OCI-LY7 (cell line): Measurements from ENCODE around the gene ACAP1. TPM values are rescaled to one million over a fixed set of nuclear protein-coding genes. Genes with fewer than 3 reads are reported as not detected.

Source experiments
- BruUV-seq: library from RNA; stranded (reverse); fragments of 400-500 nt; replicated peaks from 2 replicates; lab custom pipeline; 2021; lab: Mats Ljungman, UMichigan
- CTCF ChIA-PET: fragments of 300-600 bp; sonication (Branson Sonifier 250); formaldehyde crosslinking; loops from one replicate; lab custom pipeline; 2022; ENCODE audit warnings: antibody characterized with exemption; ENCODE audit not compliant: unreplicated experiment; lab: Charles Lee
- POLR2A ChIA-PET: fragments of 300-600 bp; sonication (Branson Sonifier 250); formaldehyde crosslinking; loops from one replicate; lab custom pipeline; 2022; ENCODE audit warnings: antibody characterized with exemption; lab: Charles Lee
- DNase-seq: peaks from one replicate; pipeline ENCODE4 v3.0.0-alpha.2; 2015; ENCODE audit warnings: low spot score
- H2AFZ ChIP-seq: fragments of 200-600 bp; sonication (generic), shearing (Covaris generic); 2 replicates; pipeline ENCODE4 v1.6.1; 2014; ENCODE audit warnings: mild to moderate bottlenecking, antibody characterized with exemption, low read length, moderate library complexity
- H3K27ac ChIP-seq: fragments of 200-600 bp; sonication (generic); 2 replicates; pipeline ENCODE4 v1.5.1; 2014; ENCODE audit warnings: mixed run types, low read depth, mild to moderate bottlenecking, moderate library complexity, low read length, inconsistent platforms; ENCODE audit not compliant: poor library complexity, severe bottlenecking
- H3K36me3 ChIP-seq: fragments of 200-600 bp; sonication (generic); 2 replicates; pipeline ENCODE4 v1.6.1; 2014; ENCODE audit warnings: mild to moderate bottlenecking, antibody characterized with exemption, low read length, moderate library complexity, mixed read lengths; ENCODE audit not compliant: insufficient read depth
- H3K4me1 ChIP-seq: fragments of 200-600 bp; sonication (generic); 2 replicates; pipeline ENCODE4 v1.5.1; 2014; ENCODE audit warnings: mild to moderate bottlenecking, low read length; ENCODE audit not compliant: insufficient read depth, poor library complexity, severe bottlenecking
- H3K4me2 ChIP-seq: fragments of 200-600 bp; sonication (generic); 2 replicates; pipeline ENCODE4 v1.6.1; 2014; ENCODE audit warnings: mild to moderate bottlenecking, low read length
- H3K4me3 ChIP-seq: fragments of 200-600 bp; sonication (generic); 2 replicates; pipeline ENCODE4 v1.5.1; 2014; ENCODE audit warnings: mild to moderate bottlenecking, low read depth, low read length; ENCODE audit not compliant: poor library complexity, severe bottlenecking
- H3K79me2 ChIP-seq: fragments of 200-600 bp; sonication (generic); 2 replicates; pipeline ENCODE4 v1.6.1; 2016; ENCODE audit warnings: low read depth, mild to moderate bottlenecking, low read length, moderate library complexity, mixed read lengths; ENCODE audit not compliant: insufficient read depth
- H3K9me2 ChIP-seq: fragments of 200-600 bp; sonication (generic); 2 replicates; pipeline ENCODE4 v1.6.1; 2016; ENCODE audit warnings: mild to moderate bottlenecking, low read length, mixed read lengths; ENCODE audit not compliant: insufficient read depth
- H3K9me3 ChIP-seq: fragments of 200-600 bp; sonication (generic); 2 replicates; pipeline ENCODE4 v1.6.1; 2014; ENCODE audit warnings: mild to moderate bottlenecking, mixed run types, low read length, mixed read lengths
- H4K20me1 ChIP-seq: fragments of 200-600 bp; sonication (generic); 2 replicates; pipeline ENCODE4 v1.6.1; 2014; ENCODE audit warnings: mild to moderate bottlenecking, antibody characterized with exemption, low read length, moderate library complexity, mixed read lengths; ENCODE audit not compliant: insufficient read depth
- EZH2phosphoT487 ChIP-seq: fragments of 200-600 bp; sonication (generic); IDR thresholded peaks from 2 replicates; pipeline ENCODE4 v1.6.1; 2018; ENCODE audit warnings: low read depth, borderline replicate concordance, mild to moderate bottlenecking, mixed run types, antibody characterized with exemption, low read length, moderate library complexity, mixed read lengths
- intact Hi-C: fragments of 100-400 bp; cut with micrococcal nuclease; formaldehyde crosslinking; loops from one replicate; pipeline ENCODE4 v1.10.0; 2022; ENCODE audit not compliant: unreplicated experiment
- total RNA-seq, 2 experiments: library from RNA; depleted of rRNA in 1 of 2; stranded (reverse); fragments of >200 nt in 1 of 2; shearing (Covaris generic) in 1 of 2; gene quantifications; 2 replicates each; pipeline ENCODE4 v1.2.3, GENCODE V29; 2014 to 2022
- TF ChIP-seq, protein P1 (sequence below): fragments of 200-600 bp; sonication (generic); conservative IDR thresholded peaks from 2 replicates; pipeline ENCODE4 v1.5.1; 2014; ENCODE audit warnings: mild to moderate bottlenecking, antibody characterized with exemption, low read length, moderate library complexity, mixed read lengths

The ACAP1 gene
- total RNA-seq, 2 experiments from 2014 or later, result 117 to 259 TPM

DNA sequence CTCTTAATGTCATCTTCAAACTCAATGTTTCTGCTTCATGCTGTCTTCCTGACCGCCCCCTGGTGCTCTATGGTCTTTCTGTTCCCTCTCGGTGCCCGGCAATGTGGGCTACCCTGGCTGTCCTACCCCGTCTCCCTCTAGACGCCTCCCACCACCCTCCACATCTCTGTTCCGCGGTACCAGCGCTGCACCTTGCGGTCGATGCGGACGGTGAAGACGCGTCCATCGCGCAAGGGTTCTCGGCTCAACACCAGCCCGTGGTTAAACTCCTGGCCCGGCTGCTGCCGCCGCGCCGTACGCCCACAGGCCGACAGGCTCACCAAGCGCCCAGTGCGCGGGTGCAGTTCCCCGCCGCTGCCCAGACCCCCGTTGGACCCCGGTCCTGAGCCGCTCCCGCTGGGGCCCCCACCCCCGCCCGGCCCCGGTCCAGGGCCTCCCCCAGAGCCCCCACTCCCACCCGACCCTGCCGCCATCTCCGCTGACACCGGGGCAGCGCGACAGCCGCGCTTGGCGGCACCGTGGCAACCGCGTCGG lies 7.4 kb upstream of the ACAP1 start, which contains the start of gene NEURL4:
Gene NEURL4 (minus strand): TSS at position 496 of the 534 bp plus-strand sequence. CDS start 23 bp downstream, at position 473.
- peak within 1 kb of the TSS; percentile 38; the same call in 1 of the 2 replicates for H2AFZ ChIP-seq
- H3K4me2 ChIP-seq, result peak within 1 kb of the TSS; percentile 98
- peak; percentile 46 for DNase-seq
- ChIA-PET POLR2A (interaction anchor here (0.6 to 2.0 kb wide), 11 partner anchors 8 to 157 kb away, joined by 3 to 12 read pairs (median 4); partner anchors contain the start of gene ACAP1), CTCF (interaction anchor here (0.9 to 1.2 kb wide), 2 partner anchors 9 to 16 kb away, joined by 4 read pairs; no protein-coding TSS in a partner anchor)
- H3K36me3 ChIP-seq, result peaks cover 30% of the 10 kb centered on the region
- peaks cover 19% of the 10 kb centered on the region; the same call in 1 of the 2 replicates for H3K79me2 ChIP-seq
- no peaks in the 10 kb centered on the region for H3K9me2 ChIP-seq
- no TSS peak for BruUV-seq
- H3K27ac ChIP-seq, result peak within 1 kb of the TSS; percentile 96
- intact Hi-C loops, result loop anchor here (1.0 to 2.0 kb wide), 3 partner anchors 22 to 78 kb away; partner anchors contain the start of genes CTDNEP1 and EIF5A
- peak within 1 kb of the TSS; percentile 82 for H3K4me3 ChIP-seq
- no peaks in the 10 kb centered on the region for H4K20me1 ChIP-seq
- TF ChIP-seq, protein P1, sequence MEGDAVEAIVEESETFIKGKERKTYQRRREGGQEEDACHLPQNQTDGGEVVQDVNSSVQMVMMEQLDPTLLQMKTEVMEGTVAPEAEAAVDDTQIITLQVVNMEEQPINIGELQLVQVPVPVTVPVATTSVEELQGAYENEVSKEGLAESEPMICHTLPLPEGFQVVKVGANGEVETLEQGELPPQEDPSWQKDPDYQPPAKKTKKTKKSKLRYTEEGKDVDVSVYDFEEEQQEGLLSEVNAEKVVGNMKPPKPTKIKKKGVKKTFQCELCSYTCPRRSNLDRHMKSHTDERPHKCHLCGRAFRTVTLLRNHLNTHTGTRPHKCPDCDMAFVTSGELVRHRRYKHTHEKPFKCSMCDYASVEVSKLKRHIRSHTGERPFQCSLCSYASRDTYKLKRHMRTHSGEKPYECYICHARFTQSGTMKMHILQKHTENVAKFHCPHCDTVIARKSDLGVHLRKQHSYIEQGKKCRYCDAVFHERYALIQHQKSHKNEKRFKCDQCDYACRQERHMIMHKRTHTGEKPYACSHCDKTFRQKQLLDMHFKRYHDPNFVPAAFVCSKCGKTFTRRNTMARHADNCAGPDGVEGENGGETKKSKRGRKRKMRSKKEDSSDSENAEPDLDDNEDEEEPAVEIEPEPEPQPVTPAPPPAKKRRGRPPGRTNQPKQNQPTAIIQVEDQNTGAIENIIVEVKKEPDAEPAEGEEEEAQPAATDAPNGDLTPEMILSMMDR, result peak; percentile 37
- no peak for TF ChIP-seq EZH2phosphoT487
- peaks cover 42% of the 10 kb centered on the region for H3K4me1 ChIP-seq
- no peaks in the 10 kb centered on the region for H3K9me3 ChIP-seq

DNA sequence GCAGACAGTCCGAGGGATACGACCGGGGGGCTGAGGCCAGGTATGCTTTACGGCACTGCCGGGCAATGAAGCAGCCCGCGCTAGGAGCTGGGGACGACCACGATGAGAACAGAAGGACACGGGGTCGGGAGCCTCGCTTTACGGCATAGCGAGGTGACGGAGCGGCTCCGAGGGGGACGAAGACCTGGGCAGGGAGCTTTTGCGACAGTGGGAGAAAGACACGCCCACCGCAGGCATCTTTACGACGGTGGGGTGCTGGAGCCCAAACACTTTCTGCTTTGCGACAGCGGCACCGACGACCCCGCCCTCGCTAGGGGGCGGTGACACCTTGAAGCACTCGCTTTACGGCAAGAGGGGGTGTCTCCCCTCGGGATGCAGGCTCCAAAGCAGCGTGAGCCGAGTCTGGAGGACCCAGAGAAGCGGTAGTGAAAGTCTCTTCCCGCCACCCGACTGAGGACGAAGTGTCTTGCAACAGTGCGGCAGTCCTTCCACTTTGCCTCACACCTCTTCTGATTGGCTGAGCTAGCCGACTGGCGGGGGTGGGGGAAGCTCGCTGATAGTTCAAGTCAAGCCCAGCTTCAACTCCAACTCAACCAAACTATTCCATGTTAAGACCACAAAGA lies 6.8 kb upstream of the ACAP1 start:
- POLR2A ChIA-PET, result interaction anchor here (0.5 to 2.8 kb wide), 16 partner anchors 8 to 1755 kb away, joined by 3 to 12 read pairs (median 4); partner anchors contain the start of genes GPS2 and TMEM256
- H3K4me3 ChIP-seq, result peak overlapping the region; percentile 82
- peak overlapping the region; percentile 98 for H3K4me2 ChIP-seq
- no TSS peak for BruUV-seq
- peaks cover 42% of the 10 kb centered on the region for H3K4me1 ChIP-seq
- no peaks in the 10 kb centered on the region for H3K9me2 ChIP-seq
- CTCF ChIA-PET, result interaction anchor here (0.8 to 1.6 kb wide), 5 partner anchors 8 to 107 kb away, joined by 3 to 6 read pairs (median 4); partner anchors contain the start of gene TMEM102
- H3K79me2 ChIP-seq, result peaks cover 19% of the 10 kb centered on the region; the same call in 1 of the 2 replicates
- peak overlapping the region; percentile 38; the same call in 1 of the 2 replicates for H2AFZ ChIP-seq
- no peak for TF ChIP-seq EZH2phosphoT487
- TF ChIP-seq, protein P1, result no peak
- DNase-seq, result peak; percentile 100
- no peaks in the 10 kb centered on the region for H3K9me3 ChIP-seq
- peaks cover 24% of the 10 kb centered on the region for H3K36me3 ChIP-seq
- intact Hi-C loops, result loop anchor here (1.0 to 2.0 kb wide), 3 partner anchors 22 to 78 kb away; partner anchors contain the start of genes CTDNEP1 and EIF5A
- H3K27ac ChIP-seq, result peak overlapping the region; percentile 96
- H4K20me1 ChIP-seq, result no peaks in the 10 kb centered on the region
